M059J (cell line): ENCODE data around the gene TMEM250. TPM values are rescaled to one million over a fixed set of nuclear protein-coding genes. Genes with fewer than 3 reads are reported as not detected.
"Not testable (repeated sequence)": the region's sequence is repeated elsewhere in the genome, so short reads cannot be mapped to it uniquely, and the experiment has no call there.

Source experiments
- DNase-seq: peaks from one replicate; pipeline ENCODE4 v3.0.0-alpha.2; 2012; ENCODE audit warnings: low read depth
- total RNA-seq: library from RNA; depleted of rRNA; stranded (reverse); fragments of >200 nt; shearing (Covaris generic); gene quantifications from 2 replicates; pipeline ENCODE4 v1.2.3, GENCODE V29; 2014; rRNA removed

Gene TMEM250, protein sequence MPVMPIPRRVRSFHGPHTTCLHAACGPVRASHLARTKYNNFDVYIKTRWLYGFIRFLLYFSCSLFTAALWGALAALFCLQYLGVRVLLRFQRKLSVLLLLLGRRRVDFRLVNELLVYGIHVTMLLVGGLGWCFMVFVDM
- 23.5 and 36.9 TPM in 2 replicates for total RNA-seq

DNA sequence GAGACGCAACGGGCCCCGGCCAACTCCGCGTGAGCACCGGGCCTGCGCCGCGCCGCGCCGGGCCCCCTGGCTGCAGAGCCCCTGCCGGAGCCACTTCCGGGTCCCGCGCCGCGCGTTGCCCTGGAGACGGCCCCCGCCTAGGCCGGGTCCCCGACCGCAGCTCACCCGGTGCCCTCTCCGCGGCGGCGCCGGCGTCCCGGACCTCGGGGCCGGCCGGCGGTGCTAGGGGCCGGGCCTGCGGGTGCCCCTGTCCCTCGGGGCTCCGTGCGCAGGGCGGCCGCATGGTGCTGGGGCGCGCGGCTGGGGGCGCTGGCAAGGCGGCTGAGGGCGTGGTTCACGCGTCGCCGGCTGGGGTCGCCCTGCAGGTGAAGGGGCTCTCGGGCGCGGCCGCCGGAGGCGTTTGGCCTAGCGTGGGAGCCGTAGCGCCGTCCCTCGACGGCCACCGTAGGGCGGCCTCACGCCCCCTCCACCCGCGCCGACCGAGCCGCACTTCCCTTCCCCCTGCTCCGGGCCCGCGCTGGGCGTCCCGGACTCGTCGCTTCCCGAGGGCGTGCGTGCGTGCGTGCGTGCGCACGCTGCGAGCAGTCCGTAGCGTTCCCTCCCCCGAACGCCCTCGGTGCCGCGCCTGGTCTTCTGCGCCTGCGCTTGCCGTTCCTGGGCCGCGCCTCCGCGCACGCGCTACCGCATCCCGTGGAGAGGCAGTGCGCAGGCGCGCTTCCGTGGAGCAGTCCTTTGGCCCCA lies at the start of gene TMEM250:
Gene TMEM250, minus strand, starts transcription at position 556 of the 741 bp plus-strand sequence. CDS start 1,975 bp downstream, outside the sequence.
- peak; percentile 95 for DNase-seq

DNA sequence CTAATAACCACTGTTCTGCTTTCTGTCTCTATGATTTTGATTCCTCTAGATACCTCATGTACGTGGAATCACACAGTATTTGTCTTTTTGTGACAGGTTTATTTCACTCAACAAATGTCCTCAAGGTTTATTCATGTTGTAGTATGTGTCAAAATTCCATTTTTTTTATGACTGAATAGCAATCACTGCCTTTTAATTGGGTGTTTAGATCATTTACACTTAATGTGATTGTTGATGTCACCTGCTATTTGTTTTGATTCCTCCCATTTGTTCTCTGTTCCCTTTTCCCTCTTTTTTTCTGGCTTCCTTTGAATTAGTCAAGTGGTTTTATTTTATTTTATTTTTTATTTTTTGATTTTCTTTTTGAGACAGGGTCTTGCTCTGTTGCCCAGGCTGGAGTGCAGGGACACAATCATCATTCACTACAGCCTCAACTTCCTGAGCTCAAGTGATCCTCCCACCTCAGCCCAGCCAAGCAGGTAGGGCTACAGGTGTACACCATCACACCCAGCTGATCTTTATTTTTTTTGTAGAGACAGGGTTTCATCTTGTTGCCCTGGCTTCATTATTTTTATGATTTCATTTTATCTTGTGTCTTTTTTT lies 44.7 kb upstream of the TMEM250 start:
- no peak for DNase-seq

DNA sequence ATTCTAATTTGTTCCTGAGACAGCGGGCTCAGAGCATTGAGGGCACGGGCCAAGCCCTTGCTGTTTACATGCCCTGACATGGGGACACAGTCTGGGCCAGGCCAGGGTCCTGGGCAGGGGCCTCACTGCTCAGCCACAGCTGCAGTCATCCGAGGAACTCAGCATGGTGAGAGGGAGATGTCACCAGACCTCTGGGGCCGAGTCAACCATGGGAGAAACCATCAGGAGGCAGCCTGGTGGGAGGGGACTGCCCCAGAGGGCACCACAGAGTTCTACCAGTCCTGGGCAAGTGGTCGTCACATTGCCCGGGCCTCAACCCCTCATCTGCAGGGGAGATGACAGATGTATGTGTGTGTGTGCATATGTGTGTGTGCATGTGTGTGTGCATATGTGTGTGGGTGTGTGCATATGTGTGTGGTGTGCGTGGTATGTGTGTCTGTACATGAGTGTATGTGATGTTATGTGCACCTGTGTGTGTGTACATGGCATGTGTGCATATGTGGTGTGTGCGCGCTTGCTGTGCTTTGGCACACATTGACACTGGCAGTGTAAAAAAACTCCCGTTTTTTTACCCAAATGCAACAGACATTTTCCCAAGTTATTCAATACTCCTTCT lies 42.4 kb upstream of the TMEM250 start:
- DNase-seq = no peak

DNA sequence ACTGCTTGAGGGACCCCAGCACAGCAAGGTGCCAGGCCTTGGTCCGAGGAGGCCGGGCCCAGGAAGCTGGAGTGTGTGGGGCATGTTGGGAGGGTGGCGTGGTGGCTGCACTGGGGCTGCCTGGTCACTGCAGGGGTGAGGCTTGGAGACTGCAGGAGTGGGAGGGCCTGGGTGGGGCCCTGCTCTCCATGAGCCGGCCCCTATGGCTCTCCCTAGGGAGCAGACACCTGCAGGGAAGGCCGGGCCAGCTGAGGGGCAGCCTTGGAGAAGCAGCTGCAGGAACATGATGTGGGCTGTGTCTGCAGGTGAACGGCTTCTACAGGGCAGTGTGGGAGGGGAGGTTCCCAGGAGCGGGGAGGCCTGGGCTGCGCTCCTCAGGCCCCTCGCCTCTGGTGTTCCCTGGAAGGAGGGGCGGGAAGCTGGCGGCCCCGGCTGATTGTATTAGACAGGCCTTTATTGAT lies 41.7 kb upstream of the TMEM250 start:
- DNase-seq = no peak

DNA sequence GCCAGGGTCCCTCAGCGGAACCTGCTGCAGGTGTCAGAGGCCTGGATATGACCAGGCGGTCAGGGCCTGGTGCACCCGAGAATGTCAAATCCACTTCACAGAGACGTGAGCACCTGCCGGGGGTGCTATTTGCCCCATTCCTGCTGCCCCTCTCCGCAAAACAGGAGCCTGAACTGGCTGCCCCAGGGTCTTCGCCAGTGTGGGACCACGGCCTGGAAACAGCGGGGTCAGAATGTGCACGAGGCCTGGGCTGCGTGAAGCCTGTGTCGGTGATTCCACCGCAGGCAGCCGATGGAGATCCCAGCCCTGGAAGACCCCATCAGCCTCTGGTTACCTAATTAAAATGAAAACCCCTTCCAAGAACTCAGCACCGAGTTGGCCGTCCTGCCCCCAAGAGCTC lies 41.2 kb upstream of the TMEM250 start:
- no peak for DNase-seq

DNA sequence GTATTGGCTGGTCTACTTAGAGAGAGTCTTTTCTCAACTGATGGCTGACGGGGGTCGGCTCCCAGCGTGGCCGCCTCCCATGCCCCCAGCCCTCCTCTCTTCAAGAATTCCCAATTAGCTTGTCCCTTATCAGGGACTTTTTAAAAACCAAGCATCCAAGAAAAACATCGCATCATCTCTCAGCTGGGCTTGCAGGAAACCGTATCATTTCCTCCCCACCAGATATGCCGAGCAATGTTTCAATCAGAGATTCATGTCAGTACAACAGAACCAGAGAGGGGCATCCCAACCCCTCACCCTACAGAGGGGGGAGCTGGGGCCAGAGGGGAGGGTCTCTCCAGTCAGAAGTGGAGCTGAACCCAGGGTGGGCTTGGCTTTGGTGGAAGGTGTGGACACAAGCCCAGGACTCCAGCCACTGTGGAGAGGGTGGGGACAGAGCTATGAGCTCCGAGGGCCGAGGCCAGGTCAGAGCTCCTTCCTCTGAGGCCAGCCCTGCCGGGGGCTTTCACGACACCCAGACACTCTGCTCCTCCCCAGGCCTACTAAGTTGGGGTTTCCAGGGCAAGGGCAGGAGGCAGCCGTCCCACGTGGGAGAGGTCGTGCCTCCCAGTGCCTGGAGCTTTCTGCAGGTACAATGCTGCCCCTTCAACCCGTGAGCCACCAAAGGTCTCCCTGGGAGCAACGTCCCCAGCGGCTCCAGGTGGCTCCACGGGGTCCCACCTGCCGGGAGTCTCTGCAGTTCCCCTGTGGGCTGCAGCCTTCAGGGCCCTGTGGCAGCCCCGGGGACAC lies 39.0 kb upstream of the TMEM250 start:
- no peak for DNase-seq

DNA sequence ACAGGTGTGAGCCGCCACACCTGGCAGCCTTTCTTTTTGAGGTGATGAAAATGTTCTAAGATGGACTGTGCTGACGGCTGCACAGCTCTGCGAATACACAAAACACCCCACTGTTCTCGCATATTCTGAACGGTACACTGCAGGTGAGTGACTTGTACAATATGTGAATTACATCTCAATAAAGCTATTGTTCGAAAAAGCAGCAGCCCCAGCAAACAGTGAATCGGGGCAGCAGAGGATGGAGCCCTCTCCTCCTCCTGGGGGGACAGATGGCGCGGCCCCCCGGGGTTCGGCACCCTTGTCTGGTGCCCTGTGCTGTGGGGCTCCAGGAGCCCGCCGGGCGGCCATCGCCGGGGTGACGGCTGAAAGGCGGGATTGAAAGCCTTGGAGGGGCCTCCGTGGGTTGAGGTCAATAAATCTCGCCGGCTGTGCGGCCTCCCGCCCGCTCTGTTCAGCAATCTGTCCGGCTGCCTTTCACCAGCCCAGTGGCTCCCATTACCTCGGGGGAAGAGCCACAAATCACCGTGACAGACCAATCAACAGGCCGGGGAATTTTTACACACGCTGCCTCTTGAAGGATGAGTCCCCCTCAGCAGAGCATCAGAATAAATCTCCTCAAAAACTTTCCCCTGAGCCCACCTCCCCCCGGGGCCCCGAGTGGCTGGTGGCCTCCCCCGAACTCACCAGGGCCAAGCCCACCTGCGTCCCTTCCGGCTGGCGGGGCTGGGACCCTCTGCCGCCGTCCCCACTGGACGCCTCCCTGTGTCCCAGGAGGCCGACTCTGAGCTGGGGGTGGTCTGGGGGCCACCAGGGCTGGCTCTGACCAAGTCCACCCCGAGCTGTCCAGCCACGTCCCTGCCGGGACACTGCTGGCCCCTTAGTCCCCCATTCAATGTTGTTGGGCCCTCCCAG lies 37.8 kb upstream of the TMEM250 start:
- no peak for DNase-seq

DNA sequence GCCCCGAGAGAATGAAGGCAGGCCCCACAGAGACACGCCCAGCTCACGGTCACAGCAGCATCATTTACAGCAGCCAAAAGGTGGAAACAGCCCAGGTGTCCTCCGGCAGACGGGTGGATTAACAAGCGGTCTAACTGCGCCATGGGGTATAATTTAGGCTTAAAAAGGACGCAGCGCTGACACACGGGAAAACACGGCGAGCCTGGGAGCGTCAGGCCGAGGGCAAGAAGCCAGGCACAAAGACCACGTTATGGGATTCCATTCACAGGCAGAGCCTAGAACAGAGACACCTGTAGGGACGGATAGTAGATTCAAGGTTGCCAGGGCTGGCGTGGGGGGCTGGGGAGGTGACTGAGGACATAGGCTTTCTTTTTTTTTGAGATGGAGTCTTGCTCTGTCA lies 36.9 kb upstream of the TMEM250 start:
- DNase-seq = no peak

DNA sequence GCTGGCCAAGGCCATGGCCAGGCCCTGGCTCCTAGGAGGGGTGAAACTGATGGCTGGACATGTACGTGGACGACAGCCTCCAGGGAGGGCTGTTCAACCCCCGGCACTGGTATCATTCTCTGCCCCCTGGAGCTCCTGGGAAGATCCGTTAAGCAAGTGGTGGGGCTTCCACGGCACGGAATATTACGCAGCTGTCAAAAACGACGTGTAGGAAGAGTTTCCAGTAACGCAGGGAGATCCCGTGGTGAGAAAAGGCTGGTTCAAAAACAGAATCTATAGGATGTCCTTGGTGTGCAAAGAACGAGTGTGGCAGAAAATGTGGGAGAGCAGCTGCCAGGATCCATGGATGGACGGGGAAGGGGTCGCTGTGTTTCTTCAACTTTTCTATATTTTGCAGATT lies 36.3 kb upstream of the TMEM250 start:
- DNase-seq = no peak

DNA sequence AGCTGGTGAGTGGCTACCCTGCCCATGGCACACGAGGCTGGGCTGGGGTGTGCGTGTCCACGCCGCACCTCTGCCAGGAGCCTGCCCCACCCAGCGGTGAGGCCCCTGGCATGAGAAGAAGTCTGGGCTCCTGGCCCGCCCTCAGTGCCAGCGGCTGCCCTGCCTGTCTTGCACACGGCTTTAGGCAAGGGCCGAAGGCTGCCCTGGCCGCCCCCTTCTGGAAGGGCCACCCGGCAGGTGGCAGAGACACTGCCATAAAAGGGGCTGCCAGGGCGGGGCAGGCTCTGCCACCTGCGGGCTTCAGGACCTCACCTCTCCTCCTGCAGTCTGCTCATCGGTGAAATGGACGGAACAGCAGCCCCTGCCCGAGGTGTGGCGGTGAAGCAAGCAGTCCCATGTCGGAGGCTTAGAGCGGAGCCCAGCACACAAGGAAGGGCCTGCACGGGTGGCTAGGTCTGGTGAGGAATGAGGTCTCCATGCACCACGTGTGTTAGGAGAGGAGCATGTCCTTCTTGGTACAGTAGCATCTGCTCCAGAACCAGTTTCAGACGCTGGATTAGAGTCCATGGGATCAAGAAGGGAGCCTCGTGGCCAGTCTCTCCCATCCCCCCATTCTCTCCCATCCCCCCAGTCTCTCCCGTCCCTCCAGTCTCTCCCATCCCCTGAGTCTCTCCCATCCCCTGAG lies 34.8 kb upstream of the TMEM250 start:
- DNase-seq = no peak

DNA sequence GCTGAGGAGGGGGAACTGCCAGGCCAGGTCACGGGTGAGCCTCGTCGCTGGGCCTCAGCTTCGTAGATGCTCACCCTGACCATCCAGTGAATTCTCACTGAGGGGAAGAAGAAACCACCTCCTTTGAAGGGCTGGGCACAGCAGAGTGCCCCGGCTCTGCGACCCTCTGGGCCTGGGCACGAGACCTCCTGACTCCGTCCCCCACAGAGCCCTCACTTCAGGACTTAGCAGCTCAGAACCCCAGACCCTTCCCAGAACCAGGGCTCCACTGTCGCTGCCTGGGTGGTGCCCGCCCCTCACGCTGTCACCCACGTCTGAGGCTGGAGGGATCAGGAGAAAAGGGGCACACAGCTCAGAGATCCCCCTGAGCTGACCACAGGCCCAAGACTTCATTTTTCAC lies 34.3 kb upstream of the TMEM250 start:
- no peak for DNase-seq

DNA sequence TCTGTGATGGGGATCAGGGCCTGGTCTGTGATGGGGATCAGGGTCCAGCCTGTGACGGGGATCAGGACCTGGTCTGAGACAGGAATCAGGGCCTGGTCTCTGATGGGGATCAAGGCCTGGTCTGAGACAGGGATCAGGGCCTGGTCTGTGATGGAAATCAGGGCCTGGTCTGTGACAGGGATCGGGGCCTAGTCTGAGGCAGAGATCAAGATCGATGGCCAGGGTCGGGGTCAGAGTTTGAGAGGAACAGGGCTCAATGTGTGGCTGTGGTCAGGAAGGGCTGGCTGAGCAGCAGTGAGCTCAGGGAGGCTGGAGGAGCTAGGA lies 33.8 kb upstream of the TMEM250 start:
- DNase-seq = no peak

DNA sequence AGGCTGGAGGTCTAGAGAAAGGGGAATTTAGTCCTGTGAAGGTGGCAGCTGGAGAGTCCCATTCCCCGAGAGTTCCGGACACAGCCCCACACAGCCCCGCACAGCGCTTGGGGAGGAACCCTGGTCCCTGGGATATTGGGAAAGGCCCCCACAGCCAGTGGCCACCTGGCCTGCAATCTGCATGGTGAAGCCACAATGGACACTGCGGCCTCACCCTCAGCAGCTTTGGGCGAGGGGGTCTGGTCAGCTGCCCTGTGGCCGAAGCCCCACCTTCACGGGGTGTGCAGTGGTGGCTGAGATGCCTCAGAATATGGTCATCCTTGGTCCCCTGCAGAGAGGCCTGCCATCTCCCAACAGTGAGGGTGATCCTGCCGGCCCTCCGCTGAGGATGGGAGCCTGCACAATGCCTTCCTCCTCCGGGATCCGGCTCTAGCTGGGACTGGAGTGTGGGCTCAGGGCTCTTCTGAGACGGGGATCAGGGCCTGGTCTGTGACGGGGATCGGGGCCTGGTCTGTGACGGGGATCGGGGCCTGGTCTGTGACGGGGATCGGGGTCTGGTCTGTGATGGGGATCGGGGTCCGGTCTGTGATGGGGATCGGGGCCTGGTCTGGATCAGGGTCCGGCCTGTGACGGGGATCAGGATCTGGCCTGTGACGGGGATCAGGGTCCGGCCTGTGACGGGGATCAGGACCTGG lies 33.3 kb upstream of the TMEM250 start:
- DNase-seq = no peak

DNA sequence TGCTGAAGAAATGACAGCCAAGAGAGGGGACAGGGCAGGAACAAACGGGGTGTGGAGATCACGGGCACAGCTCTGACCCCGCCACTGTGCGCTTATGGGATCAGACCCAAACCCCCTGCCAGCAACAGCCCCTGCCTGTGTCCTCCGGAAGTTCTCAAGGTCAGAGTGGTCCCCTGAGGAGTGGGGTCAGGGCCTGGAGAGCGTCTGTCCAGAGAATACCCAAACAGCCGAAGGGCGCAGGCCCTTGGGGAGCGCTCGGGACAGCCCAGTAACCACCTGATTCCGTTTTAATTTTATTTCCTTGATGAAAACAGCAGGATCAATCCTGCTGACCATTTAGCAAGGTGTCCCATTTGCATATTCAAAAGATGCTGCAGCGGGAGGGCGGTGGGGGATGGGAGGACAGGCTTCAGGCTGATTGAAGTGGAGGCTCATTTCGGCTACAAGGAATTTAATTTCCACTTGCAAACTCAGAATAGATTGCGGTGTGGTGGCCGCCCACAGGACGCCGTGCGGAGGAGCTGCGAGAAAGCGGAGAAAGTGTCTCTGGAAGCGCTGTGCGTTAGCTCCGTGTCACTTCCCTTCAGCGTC lies 32.6 kb upstream of the TMEM250 start:
- DNase-seq = no peak

DNA sequence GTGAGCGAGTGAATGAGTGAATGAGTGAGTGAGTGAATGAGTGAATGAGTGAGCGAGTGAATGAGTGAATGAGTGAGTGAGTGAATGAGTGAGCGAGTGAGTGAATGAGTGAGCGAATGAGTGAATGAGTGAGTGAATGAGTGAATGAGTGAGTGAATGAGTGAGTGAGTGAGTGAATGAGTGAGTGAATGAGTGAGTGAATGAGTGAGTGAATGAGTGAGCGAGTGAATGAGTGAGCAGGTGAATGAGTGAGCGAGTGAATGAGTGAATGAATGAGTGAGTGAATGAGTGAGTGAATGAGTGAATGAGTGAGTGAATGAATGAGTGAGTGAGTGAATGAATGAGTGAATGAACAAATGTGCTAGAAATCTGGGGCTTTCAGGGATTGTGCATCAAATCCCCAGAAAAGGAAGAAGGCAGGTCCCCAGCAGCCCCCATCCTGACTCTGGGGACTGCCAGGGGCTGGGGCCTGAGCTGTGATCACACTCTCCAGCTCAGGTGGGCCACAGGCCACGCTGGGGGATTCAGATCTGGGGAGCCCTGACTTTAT lies 32.1 kb upstream of the TMEM250 start:
- DNase-seq = not testable (repeated sequence)

DNA sequence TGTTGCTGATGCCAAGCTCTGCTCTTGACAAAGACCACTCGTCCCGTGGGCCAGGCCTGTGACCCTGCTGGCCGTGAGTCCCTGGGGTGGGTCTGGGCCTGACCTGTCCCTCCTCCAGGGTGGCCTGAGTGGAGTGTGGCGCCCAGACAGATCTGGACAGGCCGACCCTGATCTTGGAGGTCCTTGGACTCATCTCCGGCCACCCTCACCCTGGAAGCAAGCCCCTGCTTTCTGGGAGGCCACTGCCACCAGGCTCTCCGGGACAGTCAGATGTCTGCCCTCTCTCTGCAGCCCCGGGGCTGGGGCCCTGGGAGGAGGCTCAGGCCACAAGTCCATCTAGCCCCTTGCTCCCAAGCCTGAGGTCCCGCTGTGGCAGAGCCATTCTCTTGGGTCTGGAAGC lies 31.2 kb upstream of the TMEM250 start:
- DNase-seq = no peak

DNA sequence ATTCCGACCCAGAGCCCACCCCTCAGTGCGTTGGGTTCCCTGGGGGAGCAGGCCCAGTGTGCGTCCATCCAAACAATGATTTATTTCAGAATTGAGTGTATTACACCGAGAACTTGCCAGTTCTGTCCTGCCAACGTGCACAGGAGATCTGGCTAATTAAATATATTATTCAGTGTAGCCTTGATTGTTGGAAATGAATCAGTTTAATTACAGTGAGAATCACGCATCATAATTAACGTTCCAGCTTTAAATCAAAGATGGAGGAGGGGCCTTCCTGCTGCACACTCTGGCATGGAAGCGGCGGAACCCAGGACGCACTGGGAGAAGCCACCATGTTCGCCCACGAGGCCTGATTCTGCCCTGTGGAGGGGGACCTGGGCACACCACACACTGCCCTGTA lies 30.7 kb upstream of the TMEM250 start:
- no peak for DNase-seq

DNA sequence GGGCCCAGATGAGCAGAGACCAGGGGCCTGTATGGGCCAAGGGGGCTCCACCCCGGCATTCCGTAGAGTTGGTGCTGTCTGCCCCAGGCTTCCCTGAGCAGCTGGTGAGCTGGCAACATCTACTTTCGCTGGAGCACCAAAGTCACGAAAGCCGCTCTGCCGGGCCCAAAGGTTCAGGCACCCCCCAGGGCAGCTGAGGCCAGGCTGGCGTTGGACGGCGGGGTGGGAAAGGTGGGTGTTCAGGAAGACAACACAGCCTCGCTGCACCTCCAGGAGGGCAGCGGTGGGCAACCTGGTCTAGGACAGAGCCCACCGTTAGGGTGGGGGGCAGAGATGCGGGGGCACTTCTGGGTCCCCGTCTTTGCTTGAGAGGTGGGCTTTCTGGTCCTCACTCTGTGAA lies 30.1 kb upstream of the TMEM250 start:
- no peak for DNase-seq
